ENCODE results near the gene TSPAN6. TPM values are rescaled to one million over a fixed set of nuclear protein-coding genes. Genes with fewer than 3 reads are reported as not detected.

TSPAN6 gene
- total and polyA plus RNA-seq, 7 donors, result 7.5 to 57.1 (median 16.3) TPM

DNA sequence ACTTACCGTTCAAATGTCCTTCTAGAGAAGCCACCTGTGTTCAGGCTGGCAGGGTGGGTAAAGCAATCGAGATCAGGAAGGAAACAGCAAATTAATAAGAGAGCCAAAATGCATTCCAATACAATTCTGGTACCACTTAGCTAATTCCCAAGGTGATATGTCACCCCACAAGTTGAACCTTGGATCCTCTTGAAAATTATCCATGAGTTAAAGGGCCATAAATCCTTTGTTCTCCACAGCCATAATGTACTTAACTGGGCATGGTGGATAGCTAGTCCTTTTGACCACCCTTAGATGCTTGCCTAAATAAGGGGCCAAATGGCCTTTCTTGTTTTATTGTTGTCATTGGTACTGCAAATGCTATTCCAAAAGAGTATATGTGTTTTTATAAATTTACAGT is 49.9 kb downstream of the TSPAN6 start:
- H3K36me3 ChIP-seq, result no peaks in the 10 kb centered on the region
- no peaks in the 10 kb centered on the region for H3K27me3 ChIP-seq
- H3K4me3 ChIP-seq, result no peak overlapping the region
- H3K27ac ChIP-seq, result no peak overlapping the region
- no peak for DNase-seq
- WGBS, 2 donors, result 7 to 45% methylated on average over 2 of the region's 2 CpGs
- H3K4me1 ChIP-seq, result no peaks in the 10 kb centered on the region
- H3K9me3 ChIP-seq, result no peaks in the 10 kb centered on the region
- intact Hi-C loops (cut with DNase I), result no loop called here
- TF ChIP-seq, protein P1, sequence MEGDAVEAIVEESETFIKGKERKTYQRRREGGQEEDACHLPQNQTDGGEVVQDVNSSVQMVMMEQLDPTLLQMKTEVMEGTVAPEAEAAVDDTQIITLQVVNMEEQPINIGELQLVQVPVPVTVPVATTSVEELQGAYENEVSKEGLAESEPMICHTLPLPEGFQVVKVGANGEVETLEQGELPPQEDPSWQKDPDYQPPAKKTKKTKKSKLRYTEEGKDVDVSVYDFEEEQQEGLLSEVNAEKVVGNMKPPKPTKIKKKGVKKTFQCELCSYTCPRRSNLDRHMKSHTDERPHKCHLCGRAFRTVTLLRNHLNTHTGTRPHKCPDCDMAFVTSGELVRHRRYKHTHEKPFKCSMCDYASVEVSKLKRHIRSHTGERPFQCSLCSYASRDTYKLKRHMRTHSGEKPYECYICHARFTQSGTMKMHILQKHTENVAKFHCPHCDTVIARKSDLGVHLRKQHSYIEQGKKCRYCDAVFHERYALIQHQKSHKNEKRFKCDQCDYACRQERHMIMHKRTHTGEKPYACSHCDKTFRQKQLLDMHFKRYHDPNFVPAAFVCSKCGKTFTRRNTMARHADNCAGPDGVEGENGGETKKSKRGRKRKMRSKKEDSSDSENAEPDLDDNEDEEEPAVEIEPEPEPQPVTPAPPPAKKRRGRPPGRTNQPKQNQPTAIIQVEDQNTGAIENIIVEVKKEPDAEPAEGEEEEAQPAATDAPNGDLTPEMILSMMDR (IDR thresholded peaks at IDR 0.05), result no peak
- TF ChIP-seq EP300 (IDR thresholded peaks at IDR 0.05) (no peak), POLR2AphosphoS5 (IDR thresholded peaks at IDR 0.05) (no peak), POLR2A (IDR thresholded peaks at IDR 0.05) (no peak)

- Histone ChIP-seq H3K27me3 (no peaks in the 10 kb centered on the region), H3K27ac (no peak within 1 kb of the TSS), H3K36me3 (no peaks in the 10 kb centered on the region), H3K4me3 (no peak within 1 kb of the TSS), H3K4me1 (no peaks in the 10 kb centered on the region), H3K9me3 (no peaks in the 10 kb centered on the region)
- intact Hi-C loops (cut with DNase I), result no loop called here
- DNase-seq, result no peak
- TF ChIP-seq EP300 (IDR thresholded peaks at IDR 0.05), result no peak
- TF ChIP-seq, protein P1 (IDR thresholded peaks at IDR 0.05), result no peak
- TF ChIP-seq POLR2A (IDR thresholded peaks at IDR 0.05), result no peak
- no peak for TF ChIP-seq POLR2AphosphoS5 (IDR thresholded peaks at IDR 0.05)
- WGBS, 2 donors, result 80 to 93% methylated on average over 2 of the region's 2 CpGs
These were observed 52.0 kb downstream of the TSPAN6 start, which contains the start of gene TNMD for GRCh38 chrX:100584611-100585010. TNMD (plus strand) TSS chrX:100584936; CDS start chrX:100585019, 83 bp downstream.

Other genes starting within 250 kb of the TSPAN6 start
- gene PCDH19, start 226.5 kb downstream of the TSPAN6 start, total RNA-seq, result 1 to 10 TPM in 1 of 4 donors, under 1 TPM in 3; 0.71 to 2.2 (median 0.89) TPM
- gene PCDH19, start 226.5 kb downstream of the TSPAN6 start, polyA plus RNA-seq, result under 1 TPM in 2 of 3 donors, not detected in 1; 0.23 to 0.29 TPM
- gene TNMD, start 51.9 kb downstream of the TSPAN6 start, total RNA-seq, result not detected
- 1 to 10 TPM in 1 of 3 donors, under 1 TPM in 1, not detected in 1; 0.38 to 1.8 TPM for gene TNMD, start 51.9 kb downstream of the TSPAN6 start, polyA plus RNA-seq
- 10 to 100 TPM; 18.7 to 59.8 (median 25.9) TPM for gene SRPX2, start 7.4 kb upstream of the TSPAN6 start, total RNA-seq
- gene SRPX2, start 7.4 kb upstream of the TSPAN6 start, polyA plus RNA-seq, result 10 to 100 TPM in 1 of 3 donors, 1 to 10 TPM in 2; 2.5 to 12.0 (median 4.8) TPM
- gene SYTL4, start 95.3 kb upstream of the TSPAN6 start, total RNA-seq, result 100 to 1,000 TPM in 1 of 4 donors, 10 to 100 TPM in 3; 32.8 to 188 (median 41.6) TPM
- gene SYTL4, start 95.3 kb upstream of the TSPAN6 start, polyA plus RNA-seq, result 10 to 100 TPM; 10.5 to 22.8 (median 12.0) TPM
- 1 to 10 TPM; 6.1 to 8.6 (median 7.2) TPM for gene CSTF2, start 183.6 kb upstream of the TSPAN6 start, total RNA-seq
- gene CSTF2, start 183.6 kb upstream of the TSPAN6 start, polyA plus RNA-seq, result 10 to 100 TPM in 2 of 3 donors, 1 to 10 TPM in 1; 9.0 to 18.3 (median 15.4) TPM
- gene NOX1, start 237.6 kb upstream of the TSPAN6 start, total RNA-seq, result under 1 TPM in 2 of 4 donors, not detected in 2; 0.33 to 0.36 TPM
- 10 to 100 TPM in 2 of 3 donors, 1 to 10 TPM in 1; 6.6 to 54.8 (median 12.0) TPM for gene NOX1, start 237.6 kb upstream of the TSPAN6 start, polyA plus RNA-seq

Measured in sigmoid colon (tissue), 7 donors.